Loucy (cell line): Measurements from ENCODE around the gene BRCA1.
"Not testable (repeated sequence)": the region's sequence is repeated elsewhere in the genome, so short reads cannot be mapped to it uniquely, and the experiment has no call there.

ENCODE experiments used
- H2AFZ ChIP-seq: fragments of 200-600 bp; sonication (generic); 2 replicates; pipeline ENCODE4 v1.6.0; 2016; ENCODE audit warnings: antibody characterized with exemption, mild to moderate bottlenecking, low read length, moderate library complexity
- H3F3A ChIP-seq: fragments of 200-600 bp; 2 replicates; pipeline ENCODE4 v1.6.0; 2016; ENCODE audit warnings: antibody characterized with exemption, low read depth, mild to moderate bottlenecking
- H3K27me3 ChIP-seq: fragments of 200-600 bp; sonication (generic); 2 replicates; pipeline ENCODE4 v1.6.1; 2014; ENCODE audit warnings: low read length, mild to moderate bottlenecking; ENCODE audit not compliant: insufficient read depth, poor library complexity, severe bottlenecking
- H3K36me3 ChIP-seq: fragments of 200-600 bp; sonication (generic); 2 replicates; pipeline ENCODE4 v1.6.1; 2016; ENCODE audit warnings: low read length; ENCODE audit not compliant: insufficient read depth
- H3K4me1 ChIP-seq: fragments of 200-600 bp; sonication (generic); 2 replicates; pipeline ENCODE4 v1.5.1; 2014; ENCODE audit warnings: low read length, mild to moderate bottlenecking; ENCODE audit not compliant: insufficient read depth, poor library complexity, severe bottlenecking
- H3K4me2 ChIP-seq: fragments of 200-600 bp; sonication (generic); 2 replicates; pipeline ENCODE4 v1.6.0; 2014; ENCODE audit warnings: antibody characterized with exemption, low read length, low read depth, mild to moderate bottlenecking; ENCODE audit not compliant: poor library complexity, severe bottlenecking
- H3K4me3 ChIP-seq: fragments of 200-600 bp; sonication (generic); 2 replicates; pipeline ENCODE4 v1.5.1; 2014; ENCODE audit warnings: low read length, mild to moderate bottlenecking, mixed read lengths; ENCODE audit not compliant: poor library complexity, severe bottlenecking
- H3K79me2 ChIP-seq: fragments of 200-600 bp; sonication (generic); 2 replicates; pipeline ENCODE4 v1.6.1; 2014; ENCODE audit warnings: low read length; ENCODE audit not compliant: insufficient read depth
- H3K9ac ChIP-seq: fragments of 200-600 bp; sonication (generic); 2 replicates; pipeline ENCODE4 v1.6.0; 2014; ENCODE audit warnings: mild to moderate bottlenecking, low read depth, low read length, moderate library complexity; ENCODE audit not compliant: poor library complexity, severe bottlenecking
- H3K9me2 ChIP-seq: fragments of 200-600 bp; sonication (generic); replicated peaks from 2 replicates; pipeline ENCODE4 v1.6.1; 2016; ENCODE audit warnings: low read depth, low read length, mixed read lengths
- H3K9me3 ChIP-seq: fragments of 200-600 bp; sonication (generic); 2 replicates; pipeline ENCODE4 v1.6.1; 2014; ENCODE audit warnings: mild to moderate bottlenecking, antibody characterized with exemption, low read length, low read depth; ENCODE audit not compliant: insufficient read depth
- H4K20me1 ChIP-seq: fragments of 200-600 bp; sonication (generic); 2 replicates; pipeline ENCODE4 v1.6.0; 2014; ENCODE audit warnings: antibody characterized with exemption, low read length, mild to moderate bottlenecking; ENCODE audit not compliant: insufficient read depth, poor library complexity, severe bottlenecking
- EZH2phosphoT487 ChIP-seq: fragments of 200-600 bp; IDR thresholded peaks from 2 replicates; pipeline ENCODE4 v1.6.1; 2018; ENCODE audit warnings: antibody characterized with exemption, mild to moderate bottlenecking, moderate library complexity, borderline replicate concordance
- TF ChIP-seq, protein P1 (sequence below): fragments of 200-600 bp; sonication (generic); conservative IDR thresholded peaks from 2 replicates; pipeline ENCODE4 v1.5.1; 2014; ENCODE audit warnings: mild to moderate bottlenecking, antibody characterized with exemption, low read length

The BRCA1 gene

DNA sequence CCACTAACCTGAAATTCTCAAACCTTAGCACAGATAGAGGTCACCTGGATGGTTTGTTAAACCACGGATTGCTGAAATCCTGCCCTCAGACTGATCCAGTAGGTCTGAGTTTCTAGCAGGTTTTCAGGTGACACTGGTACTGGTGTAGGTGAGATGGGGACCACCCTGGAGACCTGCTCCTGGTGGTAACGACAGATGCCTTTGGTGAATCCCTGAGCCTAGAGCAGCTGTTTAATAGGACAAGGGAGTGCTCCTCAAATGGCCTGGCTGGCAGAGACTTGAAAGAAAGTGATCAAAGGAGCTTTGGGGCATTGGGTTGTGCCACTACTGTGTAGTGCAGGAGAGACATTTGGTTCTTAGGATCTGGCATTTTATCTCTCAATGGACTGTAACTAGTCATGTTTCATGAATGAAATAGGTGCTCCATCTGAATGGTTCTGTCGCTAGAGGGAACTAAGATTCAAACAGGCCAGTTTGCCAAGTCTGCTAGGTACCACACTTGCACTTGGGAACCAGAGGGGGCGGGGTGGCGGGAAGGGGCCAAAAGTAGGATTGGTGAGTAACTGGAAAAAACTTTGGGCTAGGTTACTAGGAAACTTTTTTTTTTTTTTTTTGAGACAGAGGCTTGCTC, 121.5 kb downstream of the BRCA1 start:
- no peak overlapping the region for H2AFZ ChIP-seq
- H4K20me1 ChIP-seq: peaks cover 25% of the 10 kb centered on the region
- no peaks in the 10 kb centered on the region for H3K9me3 ChIP-seq
- peaks cover 30% of the 10 kb centered on the region for H3K79me2 ChIP-seq
- TF ChIP-seq, protein P1, sequence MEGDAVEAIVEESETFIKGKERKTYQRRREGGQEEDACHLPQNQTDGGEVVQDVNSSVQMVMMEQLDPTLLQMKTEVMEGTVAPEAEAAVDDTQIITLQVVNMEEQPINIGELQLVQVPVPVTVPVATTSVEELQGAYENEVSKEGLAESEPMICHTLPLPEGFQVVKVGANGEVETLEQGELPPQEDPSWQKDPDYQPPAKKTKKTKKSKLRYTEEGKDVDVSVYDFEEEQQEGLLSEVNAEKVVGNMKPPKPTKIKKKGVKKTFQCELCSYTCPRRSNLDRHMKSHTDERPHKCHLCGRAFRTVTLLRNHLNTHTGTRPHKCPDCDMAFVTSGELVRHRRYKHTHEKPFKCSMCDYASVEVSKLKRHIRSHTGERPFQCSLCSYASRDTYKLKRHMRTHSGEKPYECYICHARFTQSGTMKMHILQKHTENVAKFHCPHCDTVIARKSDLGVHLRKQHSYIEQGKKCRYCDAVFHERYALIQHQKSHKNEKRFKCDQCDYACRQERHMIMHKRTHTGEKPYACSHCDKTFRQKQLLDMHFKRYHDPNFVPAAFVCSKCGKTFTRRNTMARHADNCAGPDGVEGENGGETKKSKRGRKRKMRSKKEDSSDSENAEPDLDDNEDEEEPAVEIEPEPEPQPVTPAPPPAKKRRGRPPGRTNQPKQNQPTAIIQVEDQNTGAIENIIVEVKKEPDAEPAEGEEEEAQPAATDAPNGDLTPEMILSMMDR: no peak
- TF ChIP-seq EZH2phosphoT487: no peak
- H3K36me3 ChIP-seq: peaks cover 24% of the 10 kb centered on the region; the same call in 1 of the 2 replicates
- H3K27me3 ChIP-seq: peaks cover 5% of the 10 kb centered on the region
- peaks cover 14% of the 10 kb centered on the region for H3K4me1 ChIP-seq
- H3K9me2 ChIP-seq: no peaks in the 10 kb centered on the region
- no peak overlapping the region for H3K9ac ChIP-seq
- H3K4me2 ChIP-seq: no peak overlapping the region
- peaks cover 2% of the 10 kb centered on the region; the same call in 1 of the 2 replicates for H3F3A ChIP-seq
- no peak overlapping the region for H3K4me3 ChIP-seq

DNA sequence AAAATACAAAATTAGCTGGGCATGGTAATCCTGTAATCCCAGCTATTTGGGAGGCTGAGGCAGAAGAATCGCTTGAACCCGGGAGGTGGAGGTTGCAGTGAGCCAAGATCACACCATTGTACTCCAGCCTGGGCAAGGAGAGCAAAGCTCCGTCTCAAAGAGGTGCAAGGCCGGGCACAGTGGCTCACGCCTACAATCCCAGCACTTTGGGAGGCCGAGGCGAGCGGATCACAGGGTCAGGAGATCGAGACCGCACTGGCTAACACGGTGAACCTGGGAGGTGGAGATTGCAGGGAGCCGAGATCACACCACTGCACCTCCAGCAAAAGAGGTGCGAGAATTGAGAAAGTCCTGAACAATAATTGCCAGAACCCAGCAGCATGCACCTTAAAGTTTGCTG, 124.3 kb downstream of the BRCA1 start:
- H3K9me2 ChIP-seq, H3K27me3 ChIP-seq, H3F3A ChIP-seq, H3K4me3 ChIP-seq, H3K9me3 ChIP-seq, H2AFZ ChIP-seq: not testable (repeated sequence)
- Histone ChIP-seq H3K36me3 (peaks cover 24% of the 10 kb centered on the region; the same call in 1 of the 2 replicates), H4K20me1 (peaks cover 28% of the 10 kb centered on the region), H3K4me2 (peak overlapping the region; percentile 13), H3K4me1 (peaks cover 22% of the 10 kb centered on the region), H3K9ac (peak overlapping the region; percentile 40), H3K79me2 (peaks cover 35% of the 10 kb centered on the region)

DNA sequence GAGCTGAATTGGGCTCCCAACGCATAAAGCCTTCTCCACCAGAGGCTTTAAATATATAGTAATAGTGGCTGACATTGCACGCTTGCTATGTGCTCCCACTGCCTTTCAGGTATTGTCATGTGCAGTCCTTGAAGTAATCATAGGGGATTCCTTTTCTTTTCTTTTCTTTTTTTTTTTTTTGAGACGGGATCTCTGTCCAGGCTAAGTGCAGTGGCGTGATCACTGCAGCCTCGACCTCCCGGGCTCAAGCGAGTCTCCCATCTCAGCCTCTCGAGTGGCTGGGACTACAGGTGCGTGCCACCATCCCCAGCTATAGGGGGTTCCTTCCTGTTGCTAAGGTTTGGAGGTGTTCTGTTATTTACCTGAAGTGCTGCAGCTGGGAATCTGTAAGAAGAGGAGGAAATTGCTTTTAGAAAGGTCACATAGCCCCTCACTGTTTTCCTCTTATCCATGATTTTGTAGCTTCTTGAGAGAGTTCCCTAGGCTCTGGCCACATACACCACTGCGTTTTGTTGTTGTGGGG, 126.1 kb downstream of the BRCA1 start:
- Histone ChIP-seq H3K27me3 (peaks cover 10% of the 10 kb centered on the region), H4K20me1 (peaks cover 28% of the 10 kb centered on the region), H3K9ac (peak overlapping the region; percentile 100), H3K79me2 (peaks cover 35% of the 10 kb centered on the region), H3K9me3 (no peaks in the 10 kb centered on the region), H3K4me1 (peaks cover 22% of the 10 kb centered on the region), H3K4me2 (peak overlapping the region; percentile 93), H3K9me2 (no peaks in the 10 kb centered on the region), H2AFZ (no peak overlapping the region), H3K36me3 (peaks cover 24% of the 10 kb centered on the region; the same call in 1 of the 2 replicates), H3K4me3 (peak overlapping the region; percentile 100), H3F3A (peaks cover 2% of the 10 kb centered on the region; the same call in 1 of the 2 replicates)
- no peak for TF ChIP-seq EZH2phosphoT487
- TF ChIP-seq, protein P1: no peak
